IPS DF 6.9 (cell line): ENCODE data around the gene IMPACT.
A peak's percentile ranks its signal among the peaks of the same experiment; 100 is the strongest.

Experiments
- DNase-seq: peaks from one replicate; pipeline ENCODE4 v3.0.0-alpha.2; 2013; ENCODE audit warnings: low read depth, low spot score
- H3K27ac ChIP-seq: one replicate; pipeline ENCODE4 v1.5.1; 2013; ENCODE audit warnings: low read length, control low read depth
- H3K27me3 ChIP-seq: 2 replicates; pipeline ENCODE4 v1.6.1; 2013; ENCODE audit warnings: mild to moderate bottlenecking, low read length; ENCODE audit not compliant: control insufficient read depth, insufficient read depth
- H3K36me3 ChIP-seq: 2 replicates; pipeline ENCODE4 v1.6.1; 2013; ENCODE audit warnings: low read length; ENCODE audit not compliant: control insufficient read depth, insufficient read depth
- H3K4me1 ChIP-seq: 2 replicates; pipeline ENCODE4 v1.6.1; 2013; ENCODE audit warnings: low read length; ENCODE audit not compliant: control insufficient read depth, insufficient read depth
- H3K4me3 ChIP-seq: 2 replicates; pipeline ENCODE4 v1.5.1; 2013; ENCODE audit warnings: mild to moderate bottlenecking, low read length
- H3K9me3 ChIP-seq: 2 replicates; pipeline ENCODE4 v1.6.1; 2013; ENCODE audit warnings: low read length, inconsistent platforms; ENCODE audit not compliant: control insufficient read depth, insufficient read depth
- WGBS: extraction: QIAGEN DNeasy Blood & Tissue Kit; methylation state at CpG from one replicate; pipeline ENCODE4 v1.1.7; 2013; ENCODE audit warnings: mixed read lengths, missing lambda C conversion rate; ENCODE audit not compliant: insufficient read length, insufficient coverage; 5-methylcytosine and 5-hydroxymethylcytosine counted together

Gene IMPACT, protein sequence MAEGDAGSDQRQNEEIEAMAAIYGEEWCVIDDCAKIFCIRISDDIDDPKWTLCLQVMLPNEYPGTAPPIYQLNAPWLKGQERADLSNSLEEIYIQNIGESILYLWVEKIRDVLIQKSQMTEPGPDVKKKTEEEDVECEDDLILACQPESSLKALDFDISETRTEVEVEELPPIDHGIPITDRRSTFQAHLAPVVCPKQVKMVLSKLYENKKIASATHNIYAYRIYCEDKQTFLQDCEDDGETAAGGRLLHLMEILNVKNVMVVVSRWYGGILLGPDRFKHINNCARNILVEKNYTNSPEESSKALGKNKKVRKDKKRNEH

DNA sequence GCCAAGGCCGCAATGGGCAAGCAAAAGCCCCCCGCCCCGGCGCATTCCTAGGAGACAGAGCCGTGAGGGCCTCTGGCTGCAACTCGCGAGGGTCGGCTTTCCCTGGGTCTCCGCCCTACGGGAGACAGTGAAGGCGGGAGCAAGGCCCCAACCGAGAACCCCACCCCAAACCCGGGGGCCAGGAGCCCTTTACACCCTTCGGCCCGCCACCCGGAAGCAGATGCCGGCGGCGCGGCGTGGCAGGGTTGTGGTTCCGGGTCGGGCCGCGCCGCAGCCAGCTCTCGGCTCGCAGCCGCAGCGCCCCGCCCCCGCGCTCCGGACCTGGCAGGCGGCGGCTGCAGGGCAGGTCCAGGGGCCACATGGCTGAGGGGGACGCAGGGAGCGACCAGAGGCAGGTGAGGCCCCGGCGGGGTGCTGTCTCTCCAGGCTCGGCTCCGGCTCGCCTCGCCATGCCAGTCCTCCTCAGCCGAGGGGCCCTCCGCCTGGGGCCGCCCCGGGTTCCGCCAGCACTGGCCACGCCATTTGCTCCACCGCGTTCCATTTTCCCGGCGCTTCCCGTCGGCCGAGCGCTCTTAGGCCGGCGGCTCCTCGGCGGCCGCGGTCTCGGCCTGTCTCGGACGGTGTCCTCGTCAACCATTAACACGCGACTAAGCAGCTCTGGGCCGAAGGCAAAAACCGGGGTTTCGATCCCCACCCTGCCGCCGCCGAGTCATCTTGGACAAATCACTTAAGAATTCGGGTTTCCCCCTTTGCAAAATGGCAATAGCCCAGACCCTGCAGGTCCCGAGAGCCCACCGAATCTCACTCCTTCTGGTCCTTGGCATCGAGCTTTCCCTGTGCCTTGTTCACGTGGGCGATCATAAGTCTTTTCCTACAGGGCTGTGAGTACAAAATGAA, at the start of gene IMPACT:
TSS of gene IMPACT (plus strand) at position 273 of the 897 bp plus-strand sequence. CDS start at position 360, 87 bp downstream.
- H3K36me3 ChIP-seq: no peaks in the 10 kb centered on the region
- peak within 1 kb of the TSS; percentile 91 for H3K4me3 ChIP-seq
- H3K27ac ChIP-seq: no peak within 1 kb of the TSS
- no peaks in the 10 kb centered on the region for H3K9me3 ChIP-seq
- no peaks in the 10 kb centered on the region for H3K4me1 ChIP-seq
- H3K27me3 ChIP-seq: no peaks in the 10 kb centered on the region
- no CpG with 5 or more reads among the region's 82 CpGs for WGBS
- DNase-seq: peak; percentile 74

DNA sequence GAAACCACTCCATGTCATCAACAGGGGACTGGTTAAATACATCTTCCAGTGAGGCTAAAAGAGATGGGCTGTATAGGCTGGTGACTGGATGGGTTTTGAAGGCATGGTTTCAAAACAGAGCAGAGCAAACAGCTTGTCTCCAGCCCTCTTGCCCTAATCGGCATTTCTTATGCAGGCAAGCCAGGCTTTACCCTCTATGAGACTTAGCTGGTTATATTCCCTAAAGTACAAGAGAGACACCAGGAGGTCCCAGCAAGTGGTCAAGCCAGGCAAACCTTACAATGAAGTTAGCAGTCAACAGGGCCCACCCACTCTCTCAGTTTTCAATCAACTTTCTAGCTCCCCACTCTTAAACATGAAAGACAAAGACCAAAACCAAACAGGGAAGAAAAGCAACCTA, 47.9 kb upstream of the IMPACT start:
- no CpG with 5 or more reads among the region's 1 CpG for WGBS
- Histone ChIP-seq H3K27me3 (no peaks in the 10 kb centered on the region), H3K9me3 (no peaks in the 10 kb centered on the region), H3K4me3 (no peak overlapping the region), H3K4me1 (peaks cover 7% of the 10 kb centered on the region; the same call in 1 of the 2 replicates), H3K27ac (no peak overlapping the region), H3K36me3 (no peaks in the 10 kb centered on the region)
- DNase-seq: no peak

GRCh38 chr18:24380163-24380747, 46.2 kb upstream of the IMPACT start:
- H3K27ac ChIP-seq: no peak overlapping the region
- H3K4me3 ChIP-seq: no peak overlapping the region
- H3K27me3 ChIP-seq: no peaks in the 10 kb centered on the region
- H3K4me1 ChIP-seq: peaks cover 4% of the 10 kb centered on the region; the same call in 1 of the 2 replicates
- no CpG with 5 or more reads among the region's 6 CpGs for WGBS
- H3K9me3 ChIP-seq: no peaks in the 10 kb centered on the region
- DNase-seq: no peak
- H3K36me3 ChIP-seq: no peaks in the 10 kb centered on the region

DNA sequence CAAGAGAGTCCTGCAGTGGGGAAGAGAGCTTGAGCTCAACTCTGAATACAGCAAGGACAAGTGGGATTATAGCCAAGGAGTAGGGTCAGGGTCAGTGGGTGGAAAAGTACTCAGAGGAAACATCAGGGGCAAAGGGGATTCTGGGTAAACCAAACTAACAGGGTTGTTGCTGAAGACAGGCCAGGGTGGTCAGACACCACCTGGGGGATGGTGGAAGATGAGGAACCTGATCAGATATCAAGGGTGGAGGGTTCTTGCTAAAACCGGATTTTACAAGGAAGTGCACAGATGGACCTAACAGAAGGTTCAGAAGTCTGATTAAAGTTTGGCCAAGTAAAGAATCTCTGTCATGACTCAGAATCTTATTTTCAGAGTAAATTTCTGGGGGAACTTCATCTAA, 45.3 kb upstream of the IMPACT start:
- DNase-seq: no peak
- no peaks in the 10 kb centered on the region for H3K36me3 ChIP-seq
- no peaks in the 10 kb centered on the region for H3K27me3 ChIP-seq
- no peak overlapping the region for H3K4me3 ChIP-seq
- no CpG with 5 or more reads among the region's 1 CpG for whole genome bisulfite sequencing
- peaks cover 4% of the 10 kb centered on the region; the same call in 1 of the 2 replicates for H3K4me1 ChIP-seq
- H3K27ac ChIP-seq: no peak overlapping the region
- no peaks in the 10 kb centered on the region for H3K9me3 ChIP-seq

DNA sequence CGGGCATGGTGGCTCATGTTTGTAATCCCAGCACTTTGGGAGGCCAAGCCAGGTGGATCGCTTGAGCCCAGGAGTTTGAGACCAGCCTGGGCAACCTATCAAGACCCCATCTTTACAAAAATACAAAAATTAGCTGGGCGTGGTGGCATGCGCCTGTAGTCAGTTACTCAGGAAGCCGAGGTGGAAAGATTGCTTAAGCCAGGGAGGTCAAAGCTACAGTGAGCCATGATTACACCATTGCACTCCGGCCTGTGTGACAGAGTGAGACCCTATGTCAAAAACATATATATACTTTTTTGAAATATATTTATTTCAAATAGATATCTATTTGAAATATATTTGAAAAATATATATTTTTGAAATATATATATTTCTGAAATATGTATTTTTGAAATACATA, 39.8 kb upstream of the IMPACT start:
- Histone ChIP-seq H3K36me3 (no peaks in the 10 kb centered on the region), H3K9me3 (no peaks in the 10 kb centered on the region), H3K27ac (no peak overlapping the region), H3K4me3 (no peak overlapping the region), H3K27me3 (no peaks in the 10 kb centered on the region), H3K4me1 (no peaks in the 10 kb centered on the region)
- WGBS: no CpG with 5 or more reads among the region's 6 CpGs
- no peak for DNase-seq

DNA sequence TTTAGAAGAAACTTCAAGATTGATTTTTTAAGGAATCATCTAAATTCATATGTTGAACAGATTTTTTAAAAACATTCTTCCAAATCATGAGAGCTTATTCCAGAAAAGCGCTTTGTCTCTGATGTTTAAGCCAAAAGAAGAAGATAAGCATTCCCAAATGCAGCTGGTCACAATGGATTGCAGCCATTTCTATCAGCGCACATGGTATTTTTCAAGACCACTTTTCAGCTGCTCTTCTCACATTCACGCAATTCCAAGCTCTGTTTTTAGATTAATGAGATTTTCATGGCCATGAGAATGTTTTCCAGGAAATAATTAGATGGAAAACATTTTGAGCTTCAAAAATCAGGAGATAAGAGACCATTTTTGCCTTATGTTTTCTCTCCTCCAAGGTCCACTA, 37.5 kb upstream of the IMPACT start:
- H3K4me1 ChIP-seq: no peaks in the 10 kb centered on the region
- H3K36me3 ChIP-seq: no peaks in the 10 kb centered on the region
- no peaks in the 10 kb centered on the region for H3K27me3 ChIP-seq
- H3K4me3 ChIP-seq: no peak overlapping the region
- no peak for DNase-seq
- no peak overlapping the region for H3K27ac ChIP-seq
- H3K9me3 ChIP-seq: no peaks in the 10 kb centered on the region
- WGBS: no CpG with 5 or more reads among the region's 3 CpGs

GRCh38 chr18:24395049-24395795, 31.2 kb upstream of the IMPACT start:
- no CpG with 5 or more reads among the region's 11 CpGs for WGBS
- Histone ChIP-seq H3K4me3 (no peak overlapping the region), H3K27me3 (no peaks in the 10 kb centered on the region), H3K36me3 (no peaks in the 10 kb centered on the region), H3K4me1 (no peaks in the 10 kb centered on the region), H3K9me3 (no peaks in the 10 kb centered on the region), H3K27ac (no peak overlapping the region)
- no peak for DNase-seq

DNA sequence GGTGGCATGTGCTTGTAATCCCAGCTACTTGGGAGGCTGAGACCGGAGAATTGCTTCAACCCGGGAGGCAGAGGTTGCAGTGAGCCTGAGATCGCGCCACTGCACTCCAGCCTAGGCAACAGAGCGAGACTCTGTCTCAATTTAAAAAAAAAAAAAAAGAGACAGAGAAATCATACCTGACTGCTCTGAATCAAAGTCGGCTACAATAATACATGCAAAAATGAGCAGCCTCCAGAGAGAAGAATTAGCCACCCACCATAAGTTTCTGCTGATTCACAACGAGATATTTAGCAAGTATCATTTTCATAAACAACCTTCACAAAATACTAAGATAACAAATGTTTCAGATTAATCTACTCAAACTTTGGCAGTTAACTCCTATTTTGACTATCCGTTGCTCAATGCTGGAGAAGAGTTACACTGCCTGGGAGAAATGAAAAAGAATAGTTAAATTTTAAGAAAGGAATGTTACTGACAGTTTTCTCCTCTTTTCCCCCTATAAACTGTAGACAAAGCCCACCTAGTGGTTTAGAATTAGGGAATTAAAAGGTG, 30.3 kb upstream of the IMPACT start:
- Histone ChIP-seq H3K27ac (no peak overlapping the region), H3K27me3 (no peaks in the 10 kb centered on the region), H3K4me3 (no peak overlapping the region), H3K36me3 (no peaks in the 10 kb centered on the region), H3K9me3 (no peaks in the 10 kb centered on the region), H3K4me1 (peaks cover 3% of the 10 kb centered on the region; the same call in 1 of the 2 replicates)
- DNase-seq: no peak
- no CpG with 5 or more reads among the region's 8 CpGs for WGBS

DNA sequence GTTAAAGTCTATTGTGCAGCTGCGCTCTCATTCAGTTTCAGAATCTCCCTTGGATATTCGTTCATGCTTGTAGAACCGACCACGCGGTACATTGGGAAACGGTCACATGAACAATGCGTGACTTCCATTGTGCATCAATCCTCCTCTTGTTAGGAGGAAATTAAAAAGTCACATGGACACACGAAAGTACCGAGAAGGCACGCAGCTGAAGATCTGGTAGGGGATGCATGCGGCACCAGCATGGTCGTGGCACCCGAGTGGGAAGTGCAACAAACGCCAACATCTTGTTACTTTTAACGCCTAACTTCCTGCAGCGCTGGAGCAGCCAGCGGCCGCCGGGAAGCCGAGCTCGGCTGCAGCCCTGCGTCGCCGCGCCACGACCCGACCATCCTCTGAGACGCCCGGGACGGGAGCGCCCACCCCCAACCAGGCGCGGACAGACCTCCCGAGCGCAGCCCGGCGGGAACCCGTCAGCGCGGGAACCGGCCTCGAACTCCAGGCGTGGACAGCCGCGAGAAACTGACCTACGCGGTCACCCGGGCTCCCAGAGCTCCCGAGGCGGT, 29.3 kb upstream of the IMPACT start:
- WGBS: no CpG with 5 or more reads among the region's 50 CpGs
- no peak overlapping the region for H3K27ac ChIP-seq

More for the DNA sequence above, 29.3 kb upstream of the IMPACT start:
- H3K4me3 ChIP-seq: peak overlapping the region; percentile 79
- no peaks in the 10 kb centered on the region for H3K9me3 ChIP-seq
- H3K4me1 ChIP-seq: peaks cover 3% of the 10 kb centered on the region; the same call in 1 of the 2 replicates
- no peaks in the 10 kb centered on the region for H3K27me3 ChIP-seq
- DNase-seq: no peak
- H3K36me3 ChIP-seq: no peaks in the 10 kb centered on the region
